GM19025 (cell line): ENCODE measurements around the gene KLF15.

Experiments
- ATAC-seq: cut with Tn5 transposase; IDR thresholded peaks from one replicate; pipeline ENCODE4 v1.9.1; 2021; ENCODE audit warnings: mild to moderate bottlenecking, low read depth, moderate library complexity; ENCODE audit not compliant: unreplicated experiment

Gene KLF15

GRCh38 chr3:126357295-126358037 is at the start of gene KLF15:
Gene KLF15 (minus strand): TSS chr3:126357408. CDS start chr3:126352922, 4,486 bp downstream.
- ATAC-seq, result peak; percentile 85

GRCh38 chr3:126406389-126407296 is 49.4 kb upstream of the KLF15 start:
- no peak for ATAC-seq

GRCh38 chr3:126402666-126403302 is 45.6 kb upstream of the KLF15 start:
- ATAC-seq, result no peak

GRCh38 chr3:126402178-126402577 is 45.0 kb upstream of the KLF15 start:
- no peak for ATAC-seq

GRCh38 chr3:126401611-126402160 is 44.5 kb upstream of the KLF15 start:
- no peak for ATAC-seq

- ATAC-seq, result no peak
Measured at GRCh38 chr3:126399756-126400155, 42.5 kb upstream of the KLF15 start.

- ATAC-seq, result peak; percentile 54
Measured at GRCh38 chr3:126399351-126399735, 42.1 kb upstream of the KLF15 start.

GRCh38 chr3:126398423-126399350 is 41.5 kb upstream of the KLF15 start:
- no peak for ATAC-seq

GRCh38 chr3:126397610-126398422 is 40.6 kb upstream of the KLF15 start:
- no peak for ATAC-seq

- ATAC-seq, result no peak
Measured at GRCh38 chr3:126396536-126396935, 39.3 kb upstream of the KLF15 start.

GRCh38 chr3:126395846-126396513 is 38.8 kb upstream of the KLF15 start:
- no peak for ATAC-seq

GRCh38 chr3:126394977-126395321 is 37.7 kb upstream of the KLF15 start:
- ATAC-seq, result no peak

GRCh38 chr3:126394179-126394976 is 37.2 kb upstream of the KLF15 start, which contains the start of gene CFAP100:
Gene CFAP100 (plus strand): TSS chr3:126394909. CDS start chr3:126396001, 1,092 bp downstream.
- ATAC-seq, result no peak

GRCh38 chr3:126393563-126393962 is 36.4 kb upstream of the KLF15 start:
- ATAC-seq, result no peak

- no peak for ATAC-seq
Measured at GRCh38 chr3:126392246-126392645, 35.0 kb upstream of the KLF15 start.

- ATAC-seq, result no peak
Measured at GRCh38 chr3:126391631-126392030, 34.4 kb upstream of the KLF15 start.

- no peak for ATAC-seq
Measured at GRCh38 chr3:126390751-126391150, 33.5 kb upstream of the KLF15 start.

- no peak for ATAC-seq
Measured at GRCh38 chr3:126390201-126390600, 33.0 kb upstream of the KLF15 start.
